Smooth muscle cell (in vitro differentiated cells): ENCODE results near the gene XKR8. TPM values are rescaled to one million over a fixed set of nuclear protein-coding genes. Genes with fewer than 3 reads are reported as not detected.

ENCODE experiments used
- DNase-seq: peaks from one replicate; lab custom pipeline; 2025; ENCODE audit not compliant: unreplicated experiment; lab: John Stamatoyannopoulos, UW
- H2AFZ ChIP-seq: fragments of 200-600 bp; sonication (generic); 2 replicates; pipeline ENCODE4 v1.6.0; 2016; ENCODE audit warnings: antibody characterized with exemption, low read depth, mild to moderate bottlenecking
- H3F3A ChIP-seq: fragments of 200-600 bp; sonication (generic); 2 replicates; pipeline ENCODE4 v1.6.0; 2017; ENCODE audit warnings: antibody characterized with exemption, low read depth
- H3K27ac ChIP-seq: fragments of 200-600 bp; sonication (generic); 2 replicates; pipeline ENCODE4 v1.5.1; 2016; ENCODE audit warnings: low read depth, mild to moderate bottlenecking
- H3K27me3 ChIP-seq: fragments of 200-600 bp; sonication (generic); 2 replicates; pipeline ENCODE4 v1.6.1; 2016; ENCODE audit warnings: low read depth, mild to moderate bottlenecking
- H3K36me3 ChIP-seq: fragments of 200-600 bp; sonication (generic); 2 replicates; pipeline ENCODE4 v1.5.1; 2016; ENCODE audit warnings: low read depth
- H3K4me1 ChIP-seq: fragments of 200-600 bp; sonication (generic); 2 replicates; pipeline ENCODE4 v1.5.1; 2016; ENCODE audit warnings: low read depth
- H3K4me2 ChIP-seq: fragments of 200-600 bp; sonication (generic); 2 replicates; pipeline ENCODE4 v1.6.0; 2016; ENCODE audit warnings: mild to moderate bottlenecking
- H3K4me3 ChIP-seq: fragments of 200-600 bp; sonication (generic); 2 replicates; pipeline ENCODE4 v1.5.1; 2016; ENCODE audit warnings: mild to moderate bottlenecking
- H3K79me2 ChIP-seq: fragments of 200-600 bp; sonication (generic); 2 replicates; pipeline ENCODE4 v1.6.0; 2016; ENCODE audit warnings: low read depth, mild to moderate bottlenecking
- H3K9ac ChIP-seq: fragments of 200-600 bp; sonication (generic); 2 replicates; pipeline ENCODE4 v1.6.0; 2016; ENCODE audit warnings: low read depth
- H3K9me3 ChIP-seq: fragments of 200-600 bp; sonication (generic); replicated peaks from 2 replicates; pipeline ENCODE4 v1.5.1; 2016; ENCODE audit warnings: low read depth
- H4K20me1 ChIP-seq: fragments of 200-600 bp; sonication (generic); 2 replicates; pipeline ENCODE4 v1.6.0; 2016; ENCODE audit warnings: low read depth
- WGBS: methylation state at CpG from one replicate; pipeline ENCODE4 v1.1.7; 2016; ENCODE audit warnings: low lambda C conversion rate; 5-methylcytosine and 5-hydroxymethylcytosine counted together
- polyA plus RNA-seq: library from polyadenylated mRNA; unstranded; fragments of >200 nt; fragmentation: Nextera tagmentation; extraction: Ambion mirVana; gene quantifications from 2 replicates; pipeline ENCODE4 v1.2.1, GENCODE V29; 2016
- total RNA-seq: library from RNA; depleted of rRNA; stranded (reverse); fragments of >200 nt; gene quantifications from 2 replicates; pipeline ENCODE4 v1.2.3, GENCODE V29; 2014
- TF ChIP-seq, protein P1 (sequence below): fragments of 200-600 bp; sonication (generic); IDR thresholded peaks from 2 replicates; pipeline ENCODE4 v1.5.1; 2017; ENCODE audit warnings: borderline replicate concordance, mild to moderate bottlenecking, antibody characterized with exemption; ENCODE audit not compliant: insufficient read depth, poor library complexity, severe bottlenecking

XKR8 gene
- total and polyA plus RNA-seq, 2 experiments from 2014 or later: 10.7 to 19.4 TPM

DNA sequence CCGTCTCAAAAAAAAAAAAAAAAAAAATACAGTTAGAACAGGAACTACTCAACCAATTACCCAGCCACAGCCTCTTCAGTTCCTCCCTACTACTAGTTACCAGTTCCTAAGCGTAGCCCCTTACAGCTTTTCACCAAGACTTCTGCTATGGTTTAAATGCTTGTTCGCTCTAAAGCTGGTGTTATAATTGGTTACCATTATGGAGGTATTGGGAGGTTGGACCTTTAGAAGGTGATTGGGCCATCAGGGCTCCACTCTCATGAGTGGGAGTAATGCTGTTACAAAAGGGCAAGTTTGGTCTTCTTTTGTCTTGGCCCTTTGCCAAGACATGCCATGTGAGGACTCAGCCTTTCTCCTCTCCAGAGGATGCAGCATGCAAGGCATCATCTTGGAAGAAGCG lies 28.0 kb upstream of the XKR8 start:
- no peak overlapping the region for H2AFZ ChIP-seq
- no peaks in the 10 kb centered on the region for H3K79me2 ChIP-seq
- TF ChIP-seq, protein P1, sequence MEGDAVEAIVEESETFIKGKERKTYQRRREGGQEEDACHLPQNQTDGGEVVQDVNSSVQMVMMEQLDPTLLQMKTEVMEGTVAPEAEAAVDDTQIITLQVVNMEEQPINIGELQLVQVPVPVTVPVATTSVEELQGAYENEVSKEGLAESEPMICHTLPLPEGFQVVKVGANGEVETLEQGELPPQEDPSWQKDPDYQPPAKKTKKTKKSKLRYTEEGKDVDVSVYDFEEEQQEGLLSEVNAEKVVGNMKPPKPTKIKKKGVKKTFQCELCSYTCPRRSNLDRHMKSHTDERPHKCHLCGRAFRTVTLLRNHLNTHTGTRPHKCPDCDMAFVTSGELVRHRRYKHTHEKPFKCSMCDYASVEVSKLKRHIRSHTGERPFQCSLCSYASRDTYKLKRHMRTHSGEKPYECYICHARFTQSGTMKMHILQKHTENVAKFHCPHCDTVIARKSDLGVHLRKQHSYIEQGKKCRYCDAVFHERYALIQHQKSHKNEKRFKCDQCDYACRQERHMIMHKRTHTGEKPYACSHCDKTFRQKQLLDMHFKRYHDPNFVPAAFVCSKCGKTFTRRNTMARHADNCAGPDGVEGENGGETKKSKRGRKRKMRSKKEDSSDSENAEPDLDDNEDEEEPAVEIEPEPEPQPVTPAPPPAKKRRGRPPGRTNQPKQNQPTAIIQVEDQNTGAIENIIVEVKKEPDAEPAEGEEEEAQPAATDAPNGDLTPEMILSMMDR: no peak
- H3K4me3 ChIP-seq: no peak overlapping the region
- H3K9me3 ChIP-seq: no peaks in the 10 kb centered on the region
- WGBS: 94% methylated on average over 4 of the region's 4 CpGs
- H3K4me2 ChIP-seq: no peak overlapping the region
- H3K27ac ChIP-seq: no peak overlapping the region
- peaks cover 19% of the 10 kb centered on the region for H3K27me3 ChIP-seq
- no peaks in the 10 kb centered on the region for H3F3A ChIP-seq
- no peaks in the 10 kb centered on the region for H3K36me3 ChIP-seq
- H3K9ac ChIP-seq: no peak overlapping the region
- DNase-seq: no peak
- H4K20me1 ChIP-seq: no peaks in the 10 kb centered on the region
- H3K4me1 ChIP-seq: peaks cover 7% of the 10 kb centered on the region

DNA sequence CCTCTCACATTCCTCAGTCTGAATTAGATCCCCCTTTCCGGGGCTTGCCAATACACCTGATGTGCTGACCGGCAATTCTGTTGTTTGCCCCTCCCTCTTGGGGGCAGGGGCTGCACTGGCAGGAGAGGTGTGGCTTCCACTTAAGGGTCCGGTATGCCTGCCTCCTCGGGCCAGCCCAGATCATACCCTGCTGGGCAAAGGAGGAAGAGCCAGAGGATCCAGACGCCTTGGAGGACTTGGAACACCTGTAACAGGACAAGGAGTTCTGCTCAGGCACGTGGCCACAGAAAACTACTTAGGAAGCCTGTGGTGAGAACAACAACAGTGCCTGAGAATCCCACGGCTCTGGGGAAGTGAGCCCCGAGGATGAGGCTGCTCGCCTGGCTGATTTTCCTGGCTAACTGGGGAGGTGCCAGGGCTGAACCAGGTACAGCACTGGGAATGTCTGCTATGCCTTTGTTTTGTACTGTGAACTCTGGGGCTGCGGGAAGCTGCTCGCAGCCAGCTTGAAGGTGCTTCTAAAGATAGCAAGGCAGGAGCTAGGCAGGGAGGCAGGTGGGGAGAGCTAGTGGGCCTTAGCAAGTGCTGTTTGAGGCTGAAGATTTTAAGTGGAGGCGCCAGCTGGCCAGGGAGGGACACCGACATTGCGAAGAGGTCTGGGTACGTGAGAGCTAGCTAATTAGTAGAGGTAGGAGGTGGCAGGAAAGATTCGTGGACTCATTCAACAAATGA lies 24.8 kb upstream of the XKR8 start, which contains the start of gene SMPDL3B:
Gene SMPDL3B, plus strand, starts transcription at position 183 of the 732 bp plus-strand sequence. Its CDS starts 184 bp downstream, at position 367.
- 4% methylated on average over 16 of the region's 16 CpGs for WGBS
- Histone ChIP-seq H3K27ac (no peak within 1 kb of the TSS), H3K79me2 (no peaks in the 10 kb centered on the region), H3K27me3 (peaks cover 19% of the 10 kb centered on the region), H3F3A (no peaks in the 10 kb centered on the region), H3K4me3 (peak within 1 kb of the TSS; percentile 27), H2AFZ (peak within 1 kb of the TSS; percentile 30), H3K9ac (no peak within 1 kb of the TSS), H3K9me3 (no peaks in the 10 kb centered on the region), H3K4me1 (peaks cover 7% of the 10 kb centered on the region), H3K36me3 (no peaks in the 10 kb centered on the region), H4K20me1 (no peaks in the 10 kb centered on the region), H3K4me2 (peak within 1 kb of the TSS; percentile 75)
- TF ChIP-seq, protein P1: no peak
- no peak for DNase-seq

DNA sequence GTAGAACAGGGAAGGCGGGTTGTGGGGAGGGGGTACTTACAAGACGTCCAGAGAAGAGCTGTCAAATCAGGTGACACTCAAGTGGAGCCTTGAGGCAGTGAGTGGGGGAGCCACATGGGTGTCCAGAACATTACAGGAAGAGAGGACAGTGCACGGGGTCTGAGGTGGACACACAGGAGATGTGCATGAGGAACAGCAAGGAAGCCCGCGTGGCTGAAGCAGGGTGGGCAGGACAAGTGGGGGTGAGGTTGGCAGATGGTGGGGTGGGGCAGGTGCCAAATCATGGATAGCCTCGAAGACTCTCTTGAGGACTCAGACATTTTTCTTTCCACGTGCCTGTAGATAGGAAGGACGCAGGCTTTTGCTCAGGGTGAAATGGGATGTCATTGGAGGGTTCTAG lies 24.1 kb upstream of the XKR8 start:
- H4K20me1 ChIP-seq: no peaks in the 10 kb centered on the region
- H3F3A ChIP-seq: no peaks in the 10 kb centered on the region
- DNase-seq: no peak
- 66% methylated on average over 7 of the region's 8 CpGs for WGBS
- no peak overlapping the region for H3K4me2 ChIP-seq
- H3K9ac ChIP-seq: no peak overlapping the region
- peak overlapping the region; percentile 27 for H3K4me3 ChIP-seq
- H3K27ac ChIP-seq: no peak overlapping the region
- H3K9me3 ChIP-seq: no peaks in the 10 kb centered on the region
- peaks cover 7% of the 10 kb centered on the region for H3K4me1 ChIP-seq
- peaks cover 19% of the 10 kb centered on the region for H3K27me3 ChIP-seq
- no peak overlapping the region for H2AFZ ChIP-seq
- TF ChIP-seq, protein P1: no peak
- H3K79me2 ChIP-seq: no peaks in the 10 kb centered on the region
- H3K36me3 ChIP-seq: no peaks in the 10 kb centered on the region

DNA sequence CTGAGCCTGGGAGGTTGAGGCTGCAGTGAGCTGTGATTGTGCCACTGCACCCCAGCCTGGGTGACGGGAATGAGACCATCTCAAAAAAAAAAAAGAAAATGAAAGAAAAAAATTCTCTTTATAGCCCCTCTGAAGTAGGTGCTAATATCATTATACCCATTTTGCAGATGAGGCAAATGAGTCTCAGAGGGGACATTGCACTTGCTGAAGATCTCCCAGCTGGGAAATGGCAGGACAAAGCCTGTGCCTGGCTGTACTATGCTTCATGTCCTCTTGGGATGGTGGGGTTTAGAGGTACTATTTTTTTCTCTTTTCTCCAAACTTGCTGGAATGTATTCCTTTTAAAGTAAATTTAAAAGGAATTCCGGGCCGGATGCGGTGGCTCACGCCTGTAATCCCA lies 23.4 kb upstream of the XKR8 start:
- Histone ChIP-seq H3K9me3 (no peaks in the 10 kb centered on the region), H3K27ac (no peak overlapping the region), H3F3A (no peaks in the 10 kb centered on the region), H3K4me2 (no peak overlapping the region), H3K27me3 (peaks cover 19% of the 10 kb centered on the region), H3K4me1 (peaks cover 7% of the 10 kb centered on the region), H3K36me3 (no peaks in the 10 kb centered on the region), H4K20me1 (no peaks in the 10 kb centered on the region), H3K9ac (no peak overlapping the region), H2AFZ (no peak overlapping the region), H3K79me2 (no peaks in the 10 kb centered on the region), H3K4me3 (no peak overlapping the region)
- 68% methylated on average over 5 of the region's 5 CpGs for WGBS
- TF ChIP-seq, protein P1: no peak
- no peak for DNase-seq
